Neutrophil (primary cell): ENCODE measurements around the gene CAMK2N1.

ENCODE experiments used
- H3K27ac ChIP-seq: fragments of 200-600 bp; sonication (generic); 2 replicates; pipeline ENCODE4 v1.5.1; 2016; ENCODE audit warnings: mild to moderate bottlenecking, moderate library complexity
- H3K27me3 ChIP-seq: fragments of 200-600 bp; sonication (generic); 2 replicates; pipeline ENCODE4 v1.6.0; 2016; ENCODE audit warnings: mild to moderate bottlenecking
- H3K36me3 ChIP-seq: fragments of 200-600 bp; sonication (generic); 2 replicates; pipeline ENCODE4 v1.5.1; 2017
- H3K4me1 ChIP-seq, 2 experiments: fragments of 200-600 bp in 1 of 2; sonication (generic) in 1 of 2; 1 replicate in 1 of 2; 2 replicates in 1 of 2; pipeline versions ENCODE4 v1.5.1 to v1.6.1; 2013 to 2016; ENCODE audit warnings: low read depth in 1 of 2, low read length in 1 of 2, mild to moderate bottlenecking in 1 of 2, moderate library complexity in 1 of 2; ENCODE audit not compliant: control insufficient read depth in 1 of 2, insufficient read depth in 1 of 2
- H3K4me3 ChIP-seq, 2 experiments: fragments of 200-600 bp in 1 of 2; sonication (generic) in 1 of 2; 1 replicate in 1 of 2; 2 replicates in 1 of 2; pipeline ENCODE4 v1.5.1; 2013 to 2016; ENCODE audit warnings: low read depth in 1 of 2, low read length in 1 of 2, mild to moderate bottlenecking in 1 of 2, moderate library complexity in 1 of 2
- H3K9me3 ChIP-seq: fragments of 200-600 bp; sonication (generic); 2 replicates; pipeline ENCODE4 v1.5.1; 2016
- CTCF ChIP-seq: fragments of 200-600 bp; sonication (generic); IDR thresholded peaks from 2 replicates; pipeline ENCODE4 v1.5.1; 2016; ENCODE audit warnings: antibody characterized with exemption

CAMK2N1 gene

GRCh38 chr1:20508411-20508771, 22.4 kb upstream of the CAMK2N1 start:
- no peaks in the 10 kb centered on the region for H3K9me3 ChIP-seq
- peaks cover 10% of the 10 kb centered on the region for H3K36me3 ChIP-seq
- H3K27ac ChIP-seq: peak overlapping the region; percentile 77
- TF ChIP-seq CTCF: no peak
- peaks cover 12 to 15% of the 10 kb centered on the region in 2 experiments for H3K4me1 ChIP-seq
- peaks cover 49% of the 10 kb centered on the region for H3K27me3 ChIP-seq
- H3K4me3 ChIP-seq: peak overlapping the region; percentile 70 to 86

- Histone ChIP-seq H3K9me3 (no peaks in the 10 kb centered on the region), H3K27me3 (peaks cover 43% of the 10 kb centered on the region), H3K36me3 (peaks cover 14% of the 10 kb centered on the region), H3K4me1 (peaks cover 12 to 15% of the 10 kb centered on the region in 2 experiments), H3K27ac (peak within 1 kb of the TSS; percentile 77), H3K4me3 (peak within 1 kb of the TSS; percentile 70 to 86)
- TF ChIP-seq CTCF: no peak
Measured at GRCh38 chr1:20507564-20508410, 21.8 kb upstream of the CAMK2N1 start, which contains the start of gene MUL1. Gene MUL1 (minus strand): TSS chr1:20508151. CDS start chr1:20508024, 127 bp downstream.

GRCh38 chr1:20507248-20507563, 21.2 kb upstream of the CAMK2N1 start:
- Histone ChIP-seq H3K4me3 (peak overlapping the region; percentile 70 to 86), H3K27me3 (peaks cover 37% of the 10 kb centered on the region), H3K4me1 (peaks cover 12 to 15% of the 10 kb centered on the region in 2 experiments), H3K27ac (peak overlapping the region; percentile 77), H3K36me3 (peaks cover 20% of the 10 kb centered on the region), H3K9me3 (no peaks in the 10 kb centered on the region)
- TF ChIP-seq CTCF: no peak

- Histone ChIP-seq H3K36me3 (peaks cover 37% of the 10 kb centered on the region), H3K4me3 (no peak overlapping the region), H3K27me3 (peaks cover 20% of the 10 kb centered on the region), H3K27ac (no peak overlapping the region), H3K9me3 (no peaks in the 10 kb centered on the region), H3K4me1 (peaks cover 12 to 15% of the 10 kb centered on the region in 2 experiments)
- TF ChIP-seq CTCF: no peak
Measured at GRCh38 chr1:20505488-20505887, 19.5 kb upstream of the CAMK2N1 start.

GRCh38 chr1:20500716-20501115, 14.7 kb upstream of the CAMK2N1 start:
- Histone ChIP-seq H3K4me1 (no peaks in the 10 kb centered on the region), H3K27me3 (peaks cover 2% of the 10 kb centered on the region), H3K9me3 (no peaks in the 10 kb centered on the region), H3K36me3 (peaks cover 74% of the 10 kb centered on the region), H3K27ac (no peak overlapping the region), H3K4me3 (no peak overlapping the region)
- TF ChIP-seq CTCF: no peak
